Stromal cell of bone marrow (primary cell): Measurements from ENCODE around the gene TSHZ1.

Experiments
- DNase-seq: peaks from one replicate; pipeline ENCODE4 v3.0.0-alpha.2; 2012; ENCODE audit warnings: low read depth

The TSHZ1 gene

DNA sequence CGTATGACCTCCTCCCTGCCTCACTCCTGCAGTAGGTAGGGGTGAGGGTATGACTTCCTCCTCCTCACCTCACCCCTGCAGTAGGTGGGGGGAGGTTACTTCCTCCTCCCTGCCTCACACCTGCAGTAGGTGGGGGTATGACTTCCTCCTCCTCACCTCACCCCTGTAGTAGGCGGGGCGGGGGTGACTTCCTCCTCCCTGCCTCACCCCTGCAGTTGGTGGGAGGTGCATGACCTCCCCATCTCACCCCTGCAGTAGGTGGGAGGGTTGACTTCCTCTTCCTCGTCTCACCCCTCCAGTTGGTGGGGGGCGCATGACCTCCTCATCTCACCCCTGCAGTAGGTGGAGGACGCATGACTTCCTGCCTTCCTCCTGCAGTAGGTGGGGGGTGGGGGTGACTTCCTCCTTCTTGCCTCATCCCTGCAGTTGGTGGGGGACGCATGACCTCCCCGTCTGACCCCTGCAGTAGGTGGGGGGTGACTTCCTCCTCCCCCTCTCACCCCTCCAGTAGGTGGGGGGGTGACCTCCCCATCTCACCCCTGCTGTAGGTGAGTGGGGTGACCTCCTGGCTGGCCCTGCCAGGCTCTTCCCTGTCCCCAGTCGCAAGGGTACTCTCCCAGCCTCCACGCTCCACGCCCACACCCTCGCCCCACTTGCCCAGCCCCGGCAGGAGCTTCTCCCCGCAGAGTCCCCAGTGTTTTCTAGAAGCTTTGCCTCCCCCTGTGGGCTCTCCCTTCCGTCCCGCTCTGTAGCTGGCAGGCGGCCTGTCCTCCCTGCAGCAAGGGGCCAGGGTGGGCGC, 39.3 kb downstream of the TSHZ1 start:
- DNase-seq = no peak

DNA sequence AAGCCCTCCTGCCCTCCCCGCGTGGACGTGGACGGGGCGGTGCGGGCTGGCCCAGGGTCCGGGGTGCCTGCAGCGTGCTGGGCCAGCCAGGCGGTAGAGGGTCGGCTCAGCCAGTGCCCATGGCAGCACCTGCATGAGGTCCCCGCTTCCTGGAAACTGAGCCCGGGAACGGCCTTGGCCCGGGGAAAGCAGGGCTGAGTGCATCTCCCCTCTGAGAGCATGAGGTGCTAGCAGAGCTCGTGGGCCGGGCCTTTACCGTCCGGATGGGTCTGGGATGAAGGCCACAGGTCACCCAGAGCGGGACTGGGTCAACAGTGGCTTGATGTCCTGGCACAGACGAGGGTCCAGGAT, 39.8 kb downstream of the TSHZ1 start:
- no peak for DNase-seq

DNA sequence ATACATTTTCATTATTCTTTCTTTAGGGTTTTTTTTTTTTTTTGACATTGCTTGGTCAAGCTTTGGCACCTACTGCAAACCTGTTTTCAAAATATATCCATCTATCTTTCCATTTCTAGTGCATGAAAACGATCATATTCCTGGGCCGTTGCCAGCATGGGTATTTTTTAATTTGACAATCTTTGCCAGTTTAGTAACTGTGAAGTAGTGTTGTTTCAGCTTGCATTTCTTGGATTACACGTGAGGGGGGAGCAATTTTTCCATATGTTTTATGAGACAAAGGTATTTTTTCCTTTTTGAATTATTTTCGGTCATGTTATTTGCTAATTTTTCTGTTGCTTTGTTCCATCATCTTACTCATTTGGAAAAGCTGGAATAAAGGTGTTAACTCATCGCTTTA, 40.9 kb downstream of the TSHZ1 start:
- no peak for DNase-seq

DNA sequence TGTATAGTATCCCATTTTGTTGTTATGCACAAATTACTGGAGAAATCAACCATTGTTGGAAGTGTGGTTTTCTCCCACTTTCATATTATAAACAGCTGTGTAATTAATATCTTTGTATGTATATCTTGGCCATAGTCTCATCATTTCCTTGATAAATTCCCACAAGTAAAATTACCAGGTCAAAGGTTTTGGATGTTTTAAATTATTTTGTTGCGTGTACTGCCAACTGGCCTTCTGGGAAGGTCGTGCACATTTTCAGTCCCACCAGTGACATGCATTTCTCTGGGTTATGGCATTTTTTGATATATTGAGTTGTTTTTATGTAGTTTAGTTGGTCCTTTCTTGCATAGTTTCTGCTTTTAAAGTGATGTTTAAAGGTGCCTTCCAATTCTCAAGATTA, 41.5 kb downstream of the TSHZ1 start:
- no peak for DNase-seq

DNA sequence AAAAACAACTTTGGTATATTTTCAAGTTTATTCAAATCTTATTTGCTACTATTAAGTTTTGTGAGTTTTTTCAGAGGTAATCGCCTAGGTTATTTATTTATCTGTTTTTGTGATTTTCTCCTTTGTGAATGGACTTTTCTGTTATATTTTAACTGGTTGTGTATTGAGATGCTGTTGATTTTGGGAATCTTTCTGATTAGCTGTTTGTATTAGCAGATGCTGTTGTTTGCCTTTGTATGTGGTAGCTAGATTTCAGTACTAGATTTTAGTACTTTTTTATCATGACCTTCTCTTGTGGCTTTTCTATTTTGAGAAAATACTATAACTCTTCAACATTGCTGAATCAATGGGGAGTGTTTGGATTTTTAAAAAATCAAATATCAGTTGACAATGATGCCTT, 42.4 kb downstream of the TSHZ1 start:
- no peak for DNase-seq

DNA sequence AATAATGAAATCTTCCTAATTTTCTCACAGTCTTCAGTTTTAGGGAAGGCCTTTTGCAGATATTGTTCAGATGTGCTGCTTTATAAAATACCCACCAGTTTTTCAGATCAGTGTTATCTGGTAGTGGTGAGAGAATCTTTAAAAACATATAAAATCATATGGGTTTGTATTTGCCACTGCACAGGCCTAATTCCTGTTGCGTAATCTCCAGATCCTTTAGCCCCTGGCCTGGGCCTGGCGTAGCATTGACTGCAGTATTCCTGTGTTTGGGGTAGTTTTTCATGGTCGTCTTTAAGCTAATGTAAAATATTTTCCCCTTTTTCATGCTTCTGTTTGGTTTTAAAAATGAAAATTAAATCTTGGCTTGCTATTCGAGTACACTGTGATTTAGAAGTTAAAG, 43.2 kb downstream of the TSHZ1 start:
- peak; percentile 27 for DNase-seq

DNA sequence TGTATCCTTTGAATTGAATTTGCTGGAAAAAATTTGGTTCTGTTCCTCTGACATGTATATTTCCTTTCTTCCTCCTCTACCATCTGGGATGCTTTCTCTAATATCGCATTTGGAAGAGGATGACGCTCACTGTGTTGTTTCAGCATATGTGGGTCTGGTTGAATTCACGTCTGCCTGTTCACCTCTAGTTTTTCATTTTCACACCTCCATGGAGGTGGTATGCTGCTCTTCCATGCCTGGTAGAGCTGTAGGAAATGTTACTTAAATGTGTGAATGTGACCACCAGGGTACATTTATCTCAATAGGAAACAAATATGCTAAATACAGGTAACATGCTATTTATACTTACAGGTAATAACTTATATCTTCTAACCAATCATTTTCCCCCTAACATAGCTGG, 44.5 kb downstream of the TSHZ1 start:
- no peak for DNase-seq

DNA sequence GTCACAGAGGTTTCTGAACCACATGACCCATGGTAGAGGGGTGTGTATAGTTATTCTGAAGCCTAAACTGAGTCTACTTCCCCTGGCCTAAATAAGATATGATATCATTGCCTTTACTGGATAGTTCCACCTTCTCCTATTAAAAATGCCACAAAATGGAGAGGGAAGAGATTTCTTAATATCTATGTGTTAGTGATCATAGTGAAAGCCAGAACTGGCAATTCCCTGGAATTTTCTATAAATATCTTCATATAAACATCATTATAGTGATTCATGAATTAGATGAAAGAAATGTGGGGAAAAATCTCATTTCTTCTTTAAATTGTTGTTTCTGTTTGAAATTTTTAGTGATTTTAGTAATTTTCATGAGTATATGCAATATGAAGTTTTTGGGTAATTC, 45.8 kb downstream of the TSHZ1 start:
- DNase-seq = no peak

DNA sequence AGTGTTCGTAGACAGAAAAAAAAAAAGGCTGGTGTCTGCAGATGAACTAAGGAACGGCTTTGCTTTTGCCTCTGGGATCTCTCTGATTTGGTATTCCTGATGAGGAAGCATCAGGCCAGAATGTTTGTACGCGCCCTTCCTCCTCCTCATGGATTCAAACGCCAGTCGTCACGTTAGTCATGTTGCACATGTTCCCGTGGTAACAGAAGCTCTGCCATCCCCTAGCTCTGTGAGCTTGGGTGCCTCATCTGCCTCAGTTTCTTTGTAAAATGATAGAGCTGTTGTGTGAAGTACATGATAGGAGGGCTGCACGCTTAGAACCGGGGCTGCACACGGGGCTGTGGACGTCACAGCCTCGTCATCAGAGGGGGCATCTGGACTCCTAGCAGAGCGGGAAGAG, 47.0 kb downstream of the TSHZ1 start:
- DNase-seq = no peak

DNA sequence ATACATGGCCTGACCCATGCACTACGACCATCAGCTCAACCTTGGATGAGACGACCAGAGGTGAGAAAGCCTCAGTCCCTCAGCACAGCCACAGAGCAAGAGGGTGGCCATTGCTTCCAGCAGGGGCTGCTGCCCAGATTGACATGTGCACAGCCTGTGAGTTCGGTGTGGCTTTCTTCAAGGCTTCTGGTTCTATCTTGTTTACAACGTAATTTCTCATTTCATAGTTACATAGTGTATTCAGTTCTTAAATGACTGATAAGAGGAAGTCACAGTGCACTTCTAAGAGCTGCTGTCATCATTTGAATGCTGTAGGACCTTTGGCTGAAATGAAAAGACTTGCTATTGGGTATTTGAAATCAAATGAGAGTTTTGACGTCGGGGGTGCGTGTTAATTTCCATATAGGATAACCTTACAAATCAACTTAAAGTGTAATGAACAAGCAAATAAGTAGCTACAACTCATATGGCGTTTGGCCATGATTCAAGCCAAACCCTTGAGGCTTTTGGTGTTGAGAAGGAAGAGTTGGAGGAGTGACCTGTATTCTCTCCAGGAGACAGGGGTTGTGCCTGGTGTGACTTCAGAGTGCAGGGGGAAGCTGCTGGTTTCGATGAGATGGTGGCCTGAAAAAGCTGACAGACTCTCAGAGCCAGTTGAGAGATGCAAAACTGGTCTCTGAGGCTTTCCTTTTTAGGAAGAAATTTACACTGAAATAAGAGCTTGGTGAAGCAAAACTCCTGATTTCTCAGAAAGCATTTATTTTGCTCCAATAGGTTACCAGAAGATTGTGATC, 51.0 kb downstream of the TSHZ1 start:
- no peak for DNase-seq

DNA sequence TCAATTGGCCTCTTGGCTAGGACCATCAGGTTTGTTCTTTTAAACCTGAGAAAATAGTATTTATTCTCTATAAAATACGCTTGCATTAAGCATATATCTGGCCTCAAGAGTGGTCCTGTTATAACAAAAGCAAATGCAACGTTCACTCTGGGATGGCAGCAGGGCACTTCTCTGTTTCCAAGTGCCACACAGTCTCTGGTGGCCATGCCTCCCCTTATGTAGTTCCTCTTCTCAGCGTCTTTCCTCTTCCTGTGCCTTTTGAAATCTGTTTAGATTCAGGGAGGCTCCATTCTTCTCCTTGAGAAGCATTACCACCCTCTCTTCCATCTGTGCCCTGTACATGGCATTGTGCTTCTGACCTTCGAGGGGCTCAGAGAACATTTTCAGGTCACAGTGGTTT, 51.9 kb downstream of the TSHZ1 start:
- no peak for DNase-seq

DNA sequence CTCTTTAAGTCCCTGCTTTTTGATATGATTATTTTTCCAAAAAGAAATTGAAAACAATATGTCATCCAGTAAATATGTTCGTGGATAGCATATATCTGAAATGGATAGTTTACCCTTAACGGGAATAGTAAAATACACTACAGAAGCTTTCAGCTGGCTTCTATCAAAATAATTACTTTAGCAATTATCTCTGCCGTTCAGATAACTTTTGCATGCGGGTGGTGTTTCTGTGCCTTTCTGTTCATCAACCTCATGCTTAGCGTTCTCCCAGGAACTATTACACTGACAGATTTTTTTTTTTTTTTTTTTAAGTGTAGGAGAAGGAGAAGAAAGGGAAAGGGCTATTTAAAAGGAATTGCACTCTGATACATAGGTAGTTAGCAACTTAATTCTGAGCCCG, 53.6 kb downstream of the TSHZ1 start:
- DNase-seq = no peak

DNA sequence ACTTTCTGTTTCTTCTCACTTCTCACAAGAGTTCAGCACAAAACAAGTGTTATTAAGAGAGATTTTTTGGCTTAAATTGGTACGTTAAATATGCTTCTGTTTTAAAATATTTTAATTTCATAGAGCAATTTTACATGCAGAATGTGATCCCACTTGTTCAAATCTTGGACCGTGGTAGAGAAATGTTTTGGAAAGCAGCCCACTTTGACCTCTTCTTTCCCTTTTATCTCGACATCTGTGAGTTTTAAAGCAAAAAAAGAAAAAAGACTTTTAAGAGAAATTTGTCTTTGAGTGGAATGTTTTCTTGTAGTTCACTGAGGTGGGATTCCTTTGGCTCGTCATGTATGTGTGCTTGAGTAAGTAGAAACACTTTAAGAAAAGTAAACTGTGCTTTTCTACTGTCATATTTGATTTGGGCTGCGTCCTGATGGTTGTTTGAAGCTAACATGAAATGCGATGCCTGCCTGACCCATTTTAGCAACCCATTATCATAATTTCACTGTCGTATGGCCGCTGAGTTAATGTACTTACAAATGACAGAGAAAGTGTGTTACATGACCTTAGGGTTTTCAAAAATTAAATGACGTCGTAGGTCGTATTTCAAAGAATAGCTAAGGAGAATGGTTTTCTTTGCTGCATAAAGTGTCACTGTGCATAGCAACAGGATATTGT, 54.5 kb downstream of the TSHZ1 start:
- DNase-seq = no peak

DNA sequence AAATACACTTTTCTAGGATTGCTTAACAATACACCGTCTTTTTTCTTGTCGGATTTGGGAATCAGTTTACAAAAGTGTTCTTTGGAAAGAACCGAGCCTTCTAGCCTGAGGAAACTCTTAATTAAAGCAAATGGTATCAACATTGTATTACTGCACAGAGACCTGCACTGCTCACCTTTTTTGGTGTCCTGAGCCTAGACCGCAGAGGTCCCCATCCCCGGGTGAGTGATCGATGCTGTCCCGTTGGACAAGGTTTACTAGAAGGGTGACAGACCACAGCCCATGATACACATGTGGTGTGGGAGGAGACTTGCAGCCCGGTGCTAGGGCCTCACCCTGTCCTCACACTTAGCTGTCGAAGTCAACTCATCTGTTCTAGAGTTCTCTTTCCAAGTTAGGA, 55.3 kb downstream of the TSHZ1 start:
- no peak for DNase-seq

DNA sequence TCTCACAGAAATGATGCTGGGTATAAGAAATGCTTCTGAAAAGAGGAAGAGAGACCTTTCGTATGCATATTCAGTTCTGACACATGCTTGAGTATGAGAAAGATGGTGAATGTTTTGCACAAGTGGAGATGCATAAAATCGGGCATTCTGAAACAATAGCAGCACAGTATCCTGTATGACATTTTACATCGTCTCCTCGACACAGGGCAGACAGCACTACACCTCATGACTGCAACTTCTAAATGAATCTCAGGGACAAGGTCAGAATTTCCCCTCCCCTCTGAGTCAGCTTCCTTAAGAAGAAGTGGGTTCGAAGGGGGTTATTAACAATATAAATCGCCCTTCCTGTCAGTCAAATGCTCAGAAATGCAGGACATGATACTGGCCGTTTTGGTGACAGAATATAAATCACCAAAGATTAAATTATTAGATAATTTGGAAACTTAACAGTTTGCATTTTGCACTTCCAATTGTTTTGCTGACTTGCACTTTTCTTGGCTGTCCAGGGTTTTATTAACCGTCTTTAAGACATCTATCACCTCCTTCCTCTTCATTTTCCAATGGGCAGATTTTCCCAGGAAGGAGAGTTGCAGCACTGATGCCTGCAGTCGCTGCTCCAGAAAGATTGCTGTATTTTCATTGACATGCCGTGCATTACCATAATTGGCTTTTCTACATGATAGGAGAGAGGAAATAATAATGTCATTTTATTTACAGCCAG, 57.2 kb downstream of the TSHZ1 start:
- no peak for DNase-seq

DNA sequence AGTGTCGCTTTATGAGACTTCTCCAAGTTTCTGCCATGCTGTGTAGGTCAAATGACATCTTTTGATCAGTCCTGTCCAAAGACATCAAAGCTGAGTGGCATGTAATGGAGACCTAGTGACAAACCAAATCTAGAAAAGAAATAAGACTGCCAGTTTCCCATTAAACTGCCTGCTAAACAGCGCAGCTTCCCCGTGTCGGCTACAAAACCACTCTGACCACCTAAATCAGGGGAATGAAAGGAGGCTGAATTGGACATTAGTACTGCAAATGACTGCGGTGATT, 57.7 kb downstream of the TSHZ1 start:
- DNase-seq = no peak

DNA sequence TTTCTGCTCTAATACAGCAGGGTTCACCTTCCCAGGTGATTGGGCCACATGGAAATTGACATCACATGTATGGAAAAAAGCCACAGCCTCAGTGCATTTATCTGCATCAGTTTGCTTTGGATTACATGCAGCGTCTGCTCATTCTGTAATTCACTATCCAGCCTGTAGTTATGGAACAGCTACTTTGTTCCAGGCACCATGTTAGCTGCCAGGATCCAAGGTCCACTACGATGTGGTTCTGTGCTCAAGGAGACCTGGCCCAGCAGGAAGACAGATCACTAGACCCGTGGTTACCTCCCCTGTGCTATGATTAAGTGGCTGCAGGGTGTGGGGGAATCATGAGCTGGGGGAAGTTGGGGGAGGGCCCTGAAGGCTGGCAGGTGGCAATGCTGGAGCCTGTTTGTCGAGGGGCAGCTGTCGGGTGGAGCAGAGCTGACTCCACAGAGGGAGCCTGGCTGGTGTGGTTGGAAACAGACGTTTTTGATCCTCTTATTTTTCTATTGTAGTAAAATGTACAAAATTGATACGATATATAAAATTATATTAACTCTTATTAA, 58.6 kb downstream of the TSHZ1 start:
- DNase-seq = no peak

DNA sequence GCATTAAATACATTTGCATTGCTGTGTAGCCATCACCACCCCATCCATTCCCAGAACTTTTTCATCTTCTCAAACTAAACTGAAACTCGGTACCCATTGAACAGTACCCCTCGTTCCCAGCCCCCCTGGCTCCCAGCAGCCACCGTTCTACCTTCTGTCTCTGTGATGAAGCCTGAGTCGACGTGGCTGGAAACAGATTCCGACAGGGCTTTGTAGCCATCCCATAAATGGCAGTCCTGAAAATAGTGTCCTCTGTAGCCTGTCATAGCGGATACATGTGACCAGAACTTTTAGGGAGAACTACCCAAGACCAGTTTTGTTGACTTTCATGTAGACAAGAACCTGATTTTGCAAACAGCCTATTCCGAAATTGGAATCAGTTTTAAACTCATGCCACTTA, 59.1 kb downstream of the TSHZ1 start:
- DNase-seq = no peak

DNA sequence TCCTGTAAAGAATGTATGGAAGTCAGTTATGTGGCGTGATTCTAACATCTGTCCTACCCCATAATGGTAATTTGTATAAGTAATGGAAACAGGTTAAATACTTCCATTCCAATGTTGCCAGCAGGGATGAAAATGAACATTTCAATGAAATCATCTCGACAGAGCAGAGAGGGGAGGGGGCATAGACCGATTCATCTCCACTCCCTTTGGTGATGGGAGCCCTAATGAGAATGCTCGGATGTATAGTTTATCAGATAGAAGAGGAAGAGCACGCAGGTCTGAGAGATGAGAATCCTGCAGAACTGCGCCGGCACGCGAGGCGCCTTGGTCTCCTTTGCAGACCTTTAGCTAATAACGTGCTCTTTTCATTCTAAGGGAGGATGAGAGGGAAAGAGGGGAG, 61.4 kb downstream of the TSHZ1 start:
- no peak for DNase-seq

DNA sequence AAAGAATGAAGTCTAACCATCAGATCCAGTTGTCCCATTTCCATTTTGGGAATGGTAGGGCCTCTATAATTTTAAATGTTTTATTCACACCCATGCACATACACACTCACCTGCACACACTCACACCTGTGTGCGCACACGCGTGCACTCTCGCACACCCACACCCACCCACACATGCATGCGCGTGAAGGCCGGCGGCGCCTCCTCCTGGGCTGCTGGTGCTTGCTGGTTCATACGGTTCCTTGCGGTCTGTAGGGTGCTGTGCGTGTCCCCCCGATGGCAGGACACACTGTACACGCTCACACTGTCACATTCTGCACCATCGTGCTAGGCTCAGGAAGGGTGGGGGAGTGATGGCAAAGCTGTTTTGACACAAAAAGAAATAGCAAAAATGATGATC, 63.2 kb downstream of the TSHZ1 start:
- DNase-seq = no peak

DNA sequence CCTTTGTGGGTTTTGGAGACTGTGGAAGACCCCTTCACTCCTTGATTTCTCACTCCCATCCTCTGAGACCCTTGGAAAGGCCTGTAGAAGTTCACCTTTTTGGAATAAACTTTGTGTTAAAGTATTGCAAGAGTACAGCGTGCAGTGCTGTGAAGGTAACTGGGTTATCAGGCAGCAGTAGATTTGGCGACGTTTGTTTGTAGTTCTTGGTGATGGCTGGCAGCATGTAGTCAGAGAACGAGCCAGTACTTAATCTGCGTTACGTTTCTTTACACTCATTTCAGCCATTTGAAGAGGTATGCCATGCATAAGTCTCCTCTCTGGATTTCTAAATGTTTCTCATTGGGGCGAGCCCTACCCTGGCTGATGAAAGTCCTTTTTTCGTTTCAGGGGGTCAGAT, 64.6 kb downstream of the TSHZ1 start:
- DNase-seq = no peak

DNA sequence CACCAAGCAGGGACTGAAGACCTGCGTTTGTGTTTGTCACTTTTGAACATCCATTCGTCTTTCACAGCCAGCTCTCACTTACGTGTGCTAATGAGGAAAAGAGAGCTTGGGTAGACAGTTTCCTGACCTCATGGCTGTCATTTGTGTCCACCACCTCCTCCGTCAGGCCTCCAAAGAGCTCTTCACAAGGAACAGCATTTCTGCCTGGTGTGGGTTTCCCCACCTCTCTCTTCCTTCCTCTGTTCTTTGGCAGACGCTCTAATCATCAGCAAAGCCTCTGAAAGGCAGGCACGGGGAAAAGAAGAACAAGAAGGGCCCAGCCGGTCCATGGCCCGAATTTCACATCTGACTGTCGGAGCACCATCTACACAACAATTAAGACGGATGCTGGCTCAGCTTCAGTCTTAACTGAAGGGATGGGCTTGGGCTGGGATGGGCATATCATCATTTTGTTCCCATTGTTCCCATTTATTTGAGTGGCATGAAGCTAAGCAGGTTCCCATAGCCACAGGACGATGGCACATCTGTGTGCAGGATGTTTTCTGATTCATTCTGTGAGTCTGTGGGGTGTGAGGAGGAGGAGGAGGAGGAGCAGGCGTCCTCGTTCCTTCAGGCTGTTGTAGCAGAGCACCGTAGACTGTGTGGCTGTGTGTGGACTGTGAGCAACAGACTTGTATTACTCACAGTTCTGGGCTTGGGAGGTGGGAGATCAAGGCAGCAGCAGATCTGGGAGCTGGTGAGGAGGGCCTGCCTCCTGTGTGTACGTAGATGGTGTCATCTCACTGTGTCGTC, 66.4 kb downstream of the TSHZ1 start:
- no peak for DNase-seq
